GM19240 (cell line): Measurements from ENCODE around the gene UGT1A3.
"Not testable (repeated sequence)": the region's sequence is repeated elsewhere in the genome, so short reads cannot be mapped to it uniquely, and the experiment has no call there.

Experiments
- DNase-seq: peaks from one replicate; pipeline ENCODE4 v3.0.0; 2011; ENCODE audit warnings: low spot score; ENCODE audit not compliant: insufficient read length

UGT1A3 gene

DNA sequence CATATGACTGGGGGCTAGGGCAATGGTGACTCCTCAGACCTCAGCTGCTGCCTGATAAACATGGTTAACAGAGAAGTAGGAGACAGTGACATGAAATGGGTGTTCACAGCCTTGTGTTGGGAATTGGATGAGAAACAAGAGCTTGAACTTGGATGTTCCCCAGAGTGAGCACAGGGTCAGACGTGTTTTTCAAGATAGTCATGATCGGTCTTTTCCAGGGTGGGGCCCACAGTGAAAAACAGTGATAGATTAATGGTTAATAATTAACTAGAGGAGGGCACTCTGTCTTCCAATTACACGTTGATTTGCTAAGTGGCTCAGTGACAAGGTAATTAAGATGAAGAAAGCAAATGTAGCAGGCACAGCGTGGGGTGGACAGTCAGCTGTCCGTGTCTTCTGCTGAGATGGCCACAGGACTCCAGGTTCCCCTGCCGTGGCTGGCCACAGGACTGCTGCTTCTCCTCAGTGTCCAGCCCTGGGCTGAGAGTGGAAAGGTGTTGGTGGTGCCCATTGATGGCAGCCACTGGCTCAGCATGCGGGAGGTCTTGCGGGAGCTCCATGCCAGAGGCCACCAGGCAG is at the start of gene UGT1A3:
TSS of gene UGT1A3 (plus strand) at position 320 of the 579 bp plus-strand sequence. CDS start at position 405, 85 bp downstream.
- DNase-seq = no peak

GRCh38 chr2:233679196-233679595 is 49.6 kb upstream of the UGT1A3 start:
- no peak for DNase-seq

DNA sequence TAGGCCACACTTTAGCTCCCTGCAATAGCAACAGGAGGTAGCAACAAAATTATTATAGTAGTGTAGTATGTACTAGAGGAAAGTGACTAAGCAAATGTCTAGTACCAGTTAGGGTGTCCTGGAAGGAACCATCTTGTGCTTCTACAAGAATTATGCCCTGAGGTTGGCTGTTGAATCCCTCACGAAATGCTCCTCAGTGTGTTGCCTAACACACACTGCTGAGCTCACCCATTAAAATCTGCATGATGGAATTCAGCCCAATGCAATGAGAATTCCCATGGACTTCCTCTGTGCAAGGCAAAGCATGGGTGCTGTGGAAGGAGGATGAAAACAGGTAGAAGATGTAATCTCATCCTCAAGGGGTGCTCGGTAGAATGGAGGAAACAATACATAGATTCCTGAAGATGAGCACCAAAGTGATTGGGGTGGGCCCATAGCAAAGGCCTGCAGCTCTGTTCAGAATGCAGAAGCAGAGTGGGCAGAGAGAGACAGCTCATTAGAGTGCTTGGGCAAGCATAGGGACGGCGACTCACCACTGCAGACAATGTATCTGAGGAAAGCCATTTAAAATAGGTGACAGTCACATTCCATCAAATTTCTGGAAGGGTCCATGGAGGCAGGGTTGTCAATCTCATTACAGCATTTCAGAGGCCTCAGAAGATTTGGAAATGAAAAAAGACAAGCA is 48.3 kb upstream of the UGT1A3 start:
- no peak for DNase-seq

DNA sequence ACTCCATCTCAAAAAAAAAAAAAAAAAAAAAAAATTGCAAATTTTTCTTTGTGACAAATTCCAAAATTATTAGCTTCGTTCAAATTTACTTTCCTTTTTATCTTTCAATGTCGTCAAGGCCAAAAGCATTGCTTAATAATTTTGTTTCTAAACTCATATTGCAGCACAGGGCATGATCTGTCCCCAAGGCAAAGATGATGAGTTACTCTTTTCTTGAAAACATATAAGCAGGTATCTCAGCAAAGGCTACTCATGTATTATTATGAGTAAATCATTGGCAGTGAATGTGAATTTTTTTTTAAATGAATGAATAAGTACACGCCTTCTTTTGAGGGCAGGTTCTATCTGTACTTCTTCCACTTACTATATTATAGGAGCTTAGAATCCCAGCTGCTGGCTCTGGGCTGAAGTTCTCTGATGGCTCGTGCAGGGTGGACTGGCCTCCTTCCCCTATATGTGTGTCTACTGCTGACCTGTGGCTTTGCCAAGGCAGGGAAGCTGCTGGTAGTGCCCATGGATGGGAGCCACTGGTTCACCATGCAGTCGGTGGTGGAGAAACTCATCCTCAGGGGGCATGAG is 47.2 kb upstream of the UGT1A3 start, which contains the start of gene UGT1A7:
TSS of gene UGT1A7 (plus strand) at position 381 of the 579 bp plus-strand sequence. CDS start at position 418, 37 bp downstream.
- no peak for DNase-seq

GRCh38 chr2:233684640-233685039 is 44.2 kb upstream of the UGT1A3 start:
- no peak for DNase-seq

DNA sequence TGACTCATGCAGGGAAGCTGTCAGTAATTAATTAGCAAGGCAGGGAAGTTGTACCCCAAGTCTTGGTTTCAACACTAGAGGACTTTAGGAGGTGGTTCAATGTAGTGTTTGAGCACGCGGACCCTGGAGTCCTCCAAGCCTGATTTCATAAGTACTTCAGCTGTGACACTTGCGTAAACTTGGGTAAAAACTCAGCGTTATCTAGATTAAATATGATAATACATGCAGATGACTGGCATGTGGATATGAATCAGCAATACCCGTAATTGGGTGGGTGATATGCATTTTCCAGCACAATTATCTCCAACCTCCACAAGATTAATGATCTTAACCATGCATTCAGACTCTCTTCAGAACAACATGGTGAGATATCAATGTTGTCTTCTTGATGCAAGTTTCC is 41.9 kb upstream of the UGT1A3 start:
- no peak for DNase-seq

GRCh38 chr2:233688341-233688740 is 40.5 kb upstream of the UGT1A3 start:
- no peak for DNase-seq

- DNase-seq = no peak
Observed at GRCh38 chr2:233689031-233689430, 39.8 kb upstream of the UGT1A3 start.

- no peak for DNase-seq
Observed at GRCh38 chr2:233689501-233689900, 39.3 kb upstream of the UGT1A3 start.

- DNase-seq = no peak
Observed at GRCh38 chr2:233690444-233690843, 38.4 kb upstream of the UGT1A3 start.

DNA sequence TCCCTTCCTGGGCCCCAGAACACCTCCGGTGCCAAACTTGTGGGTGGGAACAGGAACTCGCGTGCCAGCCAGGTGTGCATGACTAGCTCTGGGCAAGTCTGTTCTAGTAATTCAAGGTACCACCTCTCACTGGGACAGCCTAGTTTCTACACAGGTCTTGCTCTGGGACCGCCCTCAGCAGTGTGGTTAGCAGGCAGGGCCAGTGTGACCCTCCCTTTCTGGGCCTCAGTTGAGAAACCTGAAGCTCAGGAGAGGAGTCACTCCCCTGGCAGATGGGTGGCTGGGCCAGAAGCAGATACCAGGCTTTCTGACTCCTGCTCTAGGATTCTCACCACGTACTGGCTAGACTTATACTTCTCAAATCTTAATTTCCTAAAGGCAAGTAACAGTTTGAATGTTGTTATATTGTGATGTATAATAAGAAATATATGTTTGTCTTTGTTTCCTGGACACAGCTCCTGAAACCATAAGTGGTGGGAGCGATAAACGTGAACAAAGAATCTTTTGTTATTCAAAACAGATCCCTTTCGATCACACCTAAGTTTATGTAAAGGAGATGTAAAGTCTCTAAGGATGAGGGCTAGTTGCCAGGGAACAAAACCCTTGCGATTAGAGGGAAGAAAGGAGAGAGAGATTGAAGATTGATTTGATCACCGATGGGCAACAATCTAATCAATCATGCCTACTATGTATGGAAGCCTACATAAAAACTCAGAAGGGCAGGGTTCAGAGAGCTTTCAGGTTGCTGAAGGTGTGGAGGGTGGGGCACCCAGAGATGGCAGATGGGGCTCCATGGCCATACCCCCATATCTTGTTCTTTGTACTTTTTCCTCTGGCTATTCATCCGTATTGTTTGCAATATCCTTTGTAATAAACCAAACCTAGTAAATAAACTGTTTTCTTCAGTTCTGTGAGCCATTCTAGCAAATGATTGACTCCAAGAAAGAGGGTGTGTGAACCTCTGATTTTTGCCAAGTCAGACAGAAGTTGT is 37.1 kb upstream of the UGT1A3 start:
- no peak for DNase-seq

DNA sequence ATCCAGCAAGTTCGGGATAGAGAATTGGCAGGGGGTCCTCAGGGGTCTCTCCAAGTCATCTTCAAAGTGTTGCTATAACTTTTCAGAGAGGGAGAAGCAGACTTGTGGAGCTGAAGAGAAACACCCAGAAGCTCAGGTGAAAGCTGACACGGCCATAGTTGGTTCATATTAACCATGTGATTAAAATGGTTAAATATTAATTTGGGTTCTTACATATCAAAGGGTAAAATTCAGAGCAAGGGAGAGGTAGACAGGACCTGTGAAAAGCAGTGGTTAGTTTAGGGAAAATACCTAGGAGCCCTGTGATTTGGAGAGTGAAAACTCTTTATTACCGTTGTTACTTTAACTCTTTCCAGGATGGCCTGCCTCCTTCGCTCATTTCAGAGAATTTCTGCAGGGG is 36.2 kb upstream of the UGT1A3 start, which contains the start of gene UGT1A6:
TSS of gene UGT1A6 (plus strand) at position 243 of the 400 bp plus-strand sequence. CDS start at position 358, 115 bp downstream.
- no peak for DNase-seq

- DNase-seq = no peak
Observed at GRCh38 chr2:233693963-233694362, 34.9 kb upstream of the UGT1A3 start.

- no peak for DNase-seq
Observed at GRCh38 chr2:233698740-233699139, 30.1 kb upstream of the UGT1A3 start.

- no peak for DNase-seq
Observed at GRCh38 chr2:233699424-233700027, 29.3 kb upstream of the UGT1A3 start.

- no peak for DNase-seq
Observed at GRCh38 chr2:233700028-233700635, 28.7 kb upstream of the UGT1A3 start.

- DNase-seq = not testable (repeated sequence)
Observed at GRCh38 chr2:233700842-233701241, 28.0 kb upstream of the UGT1A3 start.

- no peak for DNase-seq
Observed at GRCh38 chr2:233702238-233702637, 26.6 kb upstream of the UGT1A3 start.

- DNase-seq = no peak
Observed at GRCh38 chr2:233705911-233706506, 22.8 kb upstream of the UGT1A3 start.

DNA sequence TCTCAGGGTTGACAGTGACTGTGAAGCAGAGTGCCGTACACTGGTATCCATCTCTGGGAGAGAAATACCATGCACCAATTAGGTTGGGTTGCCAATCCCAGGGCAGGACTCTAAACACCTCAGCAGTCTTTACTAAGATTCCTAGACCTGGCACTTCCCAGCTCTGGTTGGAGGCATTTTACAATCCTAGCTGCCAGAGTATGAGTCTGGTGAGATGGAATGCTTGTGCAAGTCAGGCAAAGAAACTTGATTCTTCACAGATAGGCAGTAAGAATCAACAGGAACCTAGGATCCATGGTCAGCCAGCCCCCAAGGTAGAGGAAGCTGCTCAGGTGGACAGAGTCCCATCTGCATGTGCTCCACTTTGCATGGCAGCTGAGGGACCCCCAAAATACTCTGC is 22.1 kb upstream of the UGT1A3 start:
- DNase-seq = no peak
